ENCODE results near the gene GSTA4. TPM values are rescaled to one million over a fixed set of nuclear protein-coding genes. Genes with fewer than 3 reads are reported as not detected.
"Not testable (repeated sequence)": the region's sequence is repeated elsewhere in the genome, so short reads cannot be mapped to it uniquely, and the experiment has no call there.

Gene GSTA4
- polyA plus RNA-seq, 1 donor from 2014 or later: 764 TPM

DNA sequence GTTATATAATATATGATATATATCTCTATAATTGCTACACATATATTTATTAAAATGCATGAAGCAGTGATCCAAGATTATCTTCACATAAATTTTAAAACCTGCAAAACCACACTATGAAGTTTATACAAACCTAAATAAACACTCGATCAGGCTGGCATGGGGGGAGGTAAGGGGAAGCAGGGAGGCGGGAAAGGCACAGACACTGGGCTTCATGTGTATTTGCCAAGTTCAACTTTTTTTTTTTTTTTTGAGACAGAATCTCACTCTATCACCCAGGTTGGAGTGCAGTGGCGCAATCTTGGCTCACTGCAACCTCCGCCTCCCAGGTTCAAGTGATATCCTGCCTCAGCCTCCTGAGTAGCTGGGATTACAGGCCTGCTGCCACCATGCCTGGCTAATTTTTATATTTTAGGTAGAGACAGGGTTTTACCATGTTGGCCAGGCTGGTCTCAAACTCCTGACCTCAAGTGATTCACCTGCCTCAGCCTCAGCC lies 13.2 kb upstream of the GSTA4 start:
- not testable (repeated sequence) for H3K9me3 ChIP-seq (ENCODE audit: low read length); H3K4me2 ChIP-seq (ENCODE audit: low read length); H3K4me3 ChIP-seq (ENCODE audit: low read length); H3K36me3 ChIP-seq (ENCODE audit: insufficient read depth, low read length); H2AFZ ChIP-seq (ENCODE audit: low read depth, low read length); H3F3A ChIP-seq (ENCODE audit: insufficient read depth, low read length, poor library complexity, severe bottlenecking); H3K79me2 ChIP-seq (replicated peaks; ENCODE audit: insufficient read depth, low read length); H3K27me3 ChIP-seq (ENCODE audit: insufficient read depth, low read depth, low read length); H3K27ac ChIP-seq (ENCODE audit: low read length); H3K9ac ChIP-seq (ENCODE audit: low read length); H3K9me2 ChIP-seq (ENCODE audit: insufficient read depth, low read length); H4K20me1 ChIP-seq (ENCODE audit: insufficient read depth)

DNA sequence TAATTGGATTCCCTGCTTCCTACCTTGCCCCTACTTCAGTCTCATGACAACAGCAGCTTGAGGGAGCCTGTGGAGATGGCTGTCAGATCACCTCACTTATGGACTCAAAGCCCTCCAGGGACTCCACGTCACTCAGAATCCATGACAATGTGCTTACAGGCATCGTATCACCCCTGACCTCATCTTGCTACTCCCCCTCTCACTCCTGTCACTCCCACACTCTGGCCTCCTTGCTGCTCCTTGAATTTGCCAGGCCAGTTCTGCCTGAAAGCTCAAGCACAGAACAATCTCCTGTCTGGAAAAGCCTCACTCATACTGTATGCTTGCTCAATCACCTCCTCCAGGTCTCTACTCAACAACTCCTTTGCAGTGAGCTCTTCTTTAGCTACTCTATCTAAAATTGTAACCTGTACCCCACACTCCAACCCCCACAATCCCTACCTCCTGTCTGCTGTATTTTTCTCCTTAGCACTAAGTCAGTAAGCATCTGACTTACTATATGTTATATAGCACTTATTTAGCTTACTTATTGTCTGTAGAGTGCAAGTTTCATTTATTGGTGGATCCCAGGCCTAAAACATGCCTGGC lies 10.7 kb upstream of the GSTA4 start:
- H3K9ac ChIP-seq (ENCODE audit: low read length): no peak overlapping the region
- no peak overlapping the region for H3K4me3 ChIP-seq (ENCODE audit: low read length)

DNA sequence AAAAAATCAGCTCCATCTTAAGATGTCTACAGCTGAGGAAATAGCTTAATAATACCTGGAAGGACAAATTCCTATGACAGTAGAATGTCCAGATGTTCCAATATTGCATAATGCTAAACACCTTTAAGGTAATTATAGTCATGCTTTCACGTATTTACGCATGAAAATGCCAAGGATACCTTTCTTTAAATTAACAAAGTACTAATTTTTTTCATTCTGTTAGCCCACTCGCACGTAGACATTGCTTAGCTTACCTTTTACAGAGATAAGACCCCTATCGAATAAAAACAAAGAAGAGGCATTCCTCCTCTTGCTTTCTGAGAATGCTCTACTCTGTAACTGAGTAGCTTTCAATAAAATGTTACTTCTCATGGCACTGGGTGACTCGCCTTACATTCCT lies 4.4 kb upstream of the GSTA4 start:
- no peak overlapping the region for H2AFZ ChIP-seq (ENCODE audit: low read depth, low read length)
- H3K4me2 ChIP-seq (ENCODE audit: low read length): no peak overlapping the region
- H3K4me3 ChIP-seq (ENCODE audit: low read length): no peak overlapping the region
- H3K9me3 ChIP-seq (ENCODE audit: low read length): no peaks in the 10 kb centered on the region
- H3F3A ChIP-seq (ENCODE audit: insufficient read depth, low read length, poor library complexity, severe bottlenecking): no peaks in the 10 kb centered on the region
- TF ChIP-seq POLR2AphosphoS5 (IDR thresholded peaks at IDR 0.05) (no peak), SMC3 (conservative IDR thresholded peaks at IDR 0.05; ENCODE audit: poor library complexity) (no peak), TAF1 (IDR thresholded peaks at IDR 0.05; ENCODE audit: low read depth) (no peak), MXI1 (conservative IDR thresholded peaks at IDR 0.05; ENCODE audit: poor library complexity, severe bottlenecking) (no peak), EZH2 (IDR thresholded peaks at IDR 0.05; ENCODE audit: borderline replicate concordance, insufficient read depth, low read length, poor library complexity, severe bottlenecking) (no peak), RAD21 (conservative IDR thresholded peaks at IDR 0.05) (no peak), EP300 (conservative IDR thresholded peaks at IDR 0.05; ENCODE audit: poor library complexity, severe bottlenecking) (no peak)
- TF ChIP-seq, protein P1, sequence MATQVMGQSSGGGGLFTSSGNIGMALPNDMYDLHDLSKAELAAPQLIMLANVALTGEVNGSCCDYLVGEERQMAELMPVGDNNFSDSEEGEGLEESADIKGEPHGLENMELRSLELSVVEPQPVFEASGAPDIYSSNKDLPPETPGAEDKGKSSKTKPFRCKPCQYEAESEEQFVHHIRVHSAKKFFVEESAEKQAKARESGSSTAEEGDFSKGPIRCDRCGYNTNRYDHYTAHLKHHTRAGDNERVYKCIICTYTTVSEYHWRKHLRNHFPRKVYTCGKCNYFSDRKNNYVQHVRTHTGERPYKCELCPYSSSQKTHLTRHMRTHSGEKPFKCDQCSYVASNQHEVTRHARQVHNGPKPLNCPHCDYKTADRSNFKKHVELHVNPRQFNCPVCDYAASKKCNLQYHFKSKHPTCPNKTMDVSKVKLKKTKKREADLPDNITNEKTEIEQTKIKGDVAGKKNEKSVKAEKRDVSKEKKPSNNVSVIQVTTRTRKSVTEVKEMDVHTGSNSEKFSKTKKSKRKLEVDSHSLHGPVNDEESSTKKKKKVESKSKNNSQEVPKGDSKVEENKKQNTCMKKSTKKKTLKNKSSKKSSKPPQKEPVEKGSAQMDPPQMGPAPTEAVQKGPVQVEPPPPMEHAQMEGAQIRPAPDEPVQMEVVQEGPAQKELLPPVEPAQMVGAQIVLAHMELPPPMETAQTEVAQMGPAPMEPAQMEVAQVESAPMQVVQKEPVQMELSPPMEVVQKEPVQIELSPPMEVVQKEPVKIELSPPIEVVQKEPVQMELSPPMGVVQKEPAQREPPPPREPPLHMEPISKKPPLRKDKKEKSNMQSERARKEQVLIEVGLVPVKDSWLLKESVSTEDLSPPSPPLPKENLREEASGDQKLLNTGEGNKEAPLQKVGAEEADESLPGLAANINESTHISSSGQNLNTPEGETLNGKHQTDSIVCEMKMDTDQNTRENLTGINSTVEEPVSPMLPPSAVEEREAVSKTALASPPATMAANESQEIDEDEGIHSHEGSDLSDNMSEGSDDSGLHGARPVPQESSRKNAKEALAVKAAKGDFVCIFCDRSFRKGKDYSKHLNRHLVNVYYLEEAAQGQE (IDR thresholded peaks at IDR 0.05; ENCODE audit: borderline replicate concordance): no peak
- TF ChIP-seq, protein P2, sequence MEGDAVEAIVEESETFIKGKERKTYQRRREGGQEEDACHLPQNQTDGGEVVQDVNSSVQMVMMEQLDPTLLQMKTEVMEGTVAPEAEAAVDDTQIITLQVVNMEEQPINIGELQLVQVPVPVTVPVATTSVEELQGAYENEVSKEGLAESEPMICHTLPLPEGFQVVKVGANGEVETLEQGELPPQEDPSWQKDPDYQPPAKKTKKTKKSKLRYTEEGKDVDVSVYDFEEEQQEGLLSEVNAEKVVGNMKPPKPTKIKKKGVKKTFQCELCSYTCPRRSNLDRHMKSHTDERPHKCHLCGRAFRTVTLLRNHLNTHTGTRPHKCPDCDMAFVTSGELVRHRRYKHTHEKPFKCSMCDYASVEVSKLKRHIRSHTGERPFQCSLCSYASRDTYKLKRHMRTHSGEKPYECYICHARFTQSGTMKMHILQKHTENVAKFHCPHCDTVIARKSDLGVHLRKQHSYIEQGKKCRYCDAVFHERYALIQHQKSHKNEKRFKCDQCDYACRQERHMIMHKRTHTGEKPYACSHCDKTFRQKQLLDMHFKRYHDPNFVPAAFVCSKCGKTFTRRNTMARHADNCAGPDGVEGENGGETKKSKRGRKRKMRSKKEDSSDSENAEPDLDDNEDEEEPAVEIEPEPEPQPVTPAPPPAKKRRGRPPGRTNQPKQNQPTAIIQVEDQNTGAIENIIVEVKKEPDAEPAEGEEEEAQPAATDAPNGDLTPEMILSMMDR (IDR thresholded peaks at IDR 0.05; ENCODE audit: poor library complexity, severe bottlenecking): no peak
- no peaks in the 10 kb centered on the region for H4K20me1 ChIP-seq (ENCODE audit: insufficient read depth)
- H3K9me2 ChIP-seq (ENCODE audit: insufficient read depth, low read length): no peaks in the 10 kb centered on the region
- no peaks in the 10 kb centered on the region for H3K79me2 ChIP-seq (replicated peaks; ENCODE audit: insufficient read depth, low read length)
- H3K36me3 ChIP-seq (ENCODE audit: insufficient read depth, low read length): no peaks in the 10 kb centered on the region
- no peaks in the 10 kb centered on the region for H3K27me3 ChIP-seq (ENCODE audit: insufficient read depth, low read depth, low read length)
- H3K27ac ChIP-seq (ENCODE audit: low read length): no peak overlapping the region
- H3K9ac ChIP-seq (ENCODE audit: low read length): no peak overlapping the region

More for the DNA sequence above, 10.7 kb upstream of the GSTA4 start:
- no peak overlapping the region for H2AFZ ChIP-seq (ENCODE audit: low read depth, low read length)
- no peaks in the 10 kb centered on the region for H3K79me2 ChIP-seq (replicated peaks; ENCODE audit: insufficient read depth, low read length)
- H3K27me3 ChIP-seq (ENCODE audit: insufficient read depth, low read depth, low read length): no peaks in the 10 kb centered on the region
- no peak overlapping the region for H3K27ac ChIP-seq (ENCODE audit: low read length)
- H3K4me2 ChIP-seq (ENCODE audit: low read length): no peak overlapping the region
- H3K36me3 ChIP-seq (ENCODE audit: insufficient read depth, low read length): no peaks in the 10 kb centered on the region
- no peaks in the 10 kb centered on the region for H4K20me1 ChIP-seq (ENCODE audit: insufficient read depth)
- H3K9me3 ChIP-seq (ENCODE audit: low read length): no peaks in the 10 kb centered on the region
- TF ChIP-seq SMC3 (conservative IDR thresholded peaks at IDR 0.05; ENCODE audit: poor library complexity) (no peak), RAD21 (conservative IDR thresholded peaks at IDR 0.05) (no peak), TAF1 (IDR thresholded peaks at IDR 0.05; ENCODE audit: low read depth) (no peak), POLR2AphosphoS5 (IDR thresholded peaks at IDR 0.05) (no peak)
- H3K9me2 ChIP-seq (ENCODE audit: insufficient read depth, low read length): no peaks in the 10 kb centered on the region
- H3F3A ChIP-seq (ENCODE audit: insufficient read depth, low read length, poor library complexity, severe bottlenecking): no peaks in the 10 kb centered on the region

Data from neural cell (in vitro differentiated cells).